Measurements from ENCODE around the gene SORCS2.

Gene SORCS2

GRCh38 chr4:7304436-7304835, 112.1 kb downstream of the SORCS2 start:
- DNase-seq (ENCODE audit: low read depth), result no peak

- DNase-seq (ENCODE audit: low read depth), result no peak
Measured at GRCh38 chr4:7306021-7306965, 114.0 kb downstream of the SORCS2 start.

- DNase-seq (ENCODE audit: low read depth), result no peak
Measured at GRCh38 chr4:7306986-7307385, 114.6 kb downstream of the SORCS2 start.

- no peak for DNase-seq (ENCODE audit: low read depth)
Measured at GRCh38 chr4:7307394-7308099, 115.2 kb downstream of the SORCS2 start.

GRCh38 chr4:7309181-7309580, 116.8 kb downstream of the SORCS2 start:
- no peak for DNase-seq (ENCODE audit: low read depth)

- DNase-seq (ENCODE audit: low read depth), result no peak
Measured at GRCh38 chr4:7309636-7310390, 117.5 kb downstream of the SORCS2 start.

GRCh38 chr4:7310451-7310850, 118.1 kb downstream of the SORCS2 start:
- peak; percentile 5 for DNase-seq (ENCODE audit: low read depth)

GRCh38 chr4:7311205-7311604, 118.9 kb downstream of the SORCS2 start:
- no peak for DNase-seq (ENCODE audit: low read depth)

- DNase-seq (ENCODE audit: low read depth), result no peak
Measured at GRCh38 chr4:7312691-7313090, 120.4 kb downstream of the SORCS2 start.

GRCh38 chr4:7313347-7313811, 121.0 kb downstream of the SORCS2 start:
- peak; percentile 12 for DNase-seq (ENCODE audit: low read depth)

- no peak for DNase-seq (ENCODE audit: low read depth)
Measured at GRCh38 chr4:7313991-7314390, 121.7 kb downstream of the SORCS2 start.

GRCh38 chr4:7315286-7315685, 122.9 kb downstream of the SORCS2 start:
- DNase-seq (ENCODE audit: low read depth), result no peak

- DNase-seq (ENCODE audit: low read depth), result no peak
Measured at GRCh38 chr4:7315935-7316334, 123.6 kb downstream of the SORCS2 start.

- no peak for DNase-seq (ENCODE audit: low read depth)
Measured at GRCh38 chr4:7319024-7319423, 126.7 kb downstream of the SORCS2 start.

GRCh38 chr4:7320206-7320797, 128.0 kb downstream of the SORCS2 start:
- DNase-seq (ENCODE audit: low read depth), result no peak

- no peak for DNase-seq (ENCODE audit: low read depth)
Measured at GRCh38 chr4:7322166-7322991, 130.0 kb downstream of the SORCS2 start.

- no peak for DNase-seq (ENCODE audit: low read depth)
Measured at GRCh38 chr4:7323461-7323871, 131.1 kb downstream of the SORCS2 start.

- no peak for DNase-seq (ENCODE audit: low read depth)
Measured at GRCh38 chr4:7323872-7324650, 131.7 kb downstream of the SORCS2 start.

GRCh38 chr4:7324651-7325121, 132.3 kb downstream of the SORCS2 start:
- DNase-seq (ENCODE audit: low read depth), result no peak

GRCh38 chr4:7325541-7325940, 133.2 kb downstream of the SORCS2 start:
- no peak for DNase-seq (ENCODE audit: low read depth)

All from amniotic epithelial cell (primary cell).